Measurements from ENCODE around the gene DNAAF1. TPM values are rescaled to one million over a fixed set of nuclear protein-coding genes. Genes with fewer than 3 reads are reported as not detected.
A peak's percentile ranks its signal among the peaks of the same experiment; 100 is the strongest.

Gene DNAAF1
- total RNA-seq, 3 donors from 2014 or later (not counting 1 experiment from before 2014, with no cell fraction given) = 0.43 to 2.9 (median 0.95) TPM

- no peaks in the 10 kb centered on the region for H3K27me3 Mint-ChIP-seq (ENCODE audit: low read depth in 2 of 2)
- WGBS (ENCODE audit: insufficient coverage) = 65% methylated on average over 13 of the region's 13 CpGs
- Histone ChIP-seq H3K4me3 (ENCODE audit: low read length) (no peak overlapping the region), H3K27ac (ENCODE audit: low read length) (no peak overlapping the region), H3K27me3 (ENCODE audit: control insufficient read depth, insufficient read depth, low read length) (no peaks in the 10 kb centered on the region), H3K4me1 (ENCODE audit: control insufficient read depth, insufficient read depth, low read length) (peaks cover 12% of the 10 kb centered on the region), H3K9me3 (ENCODE audit: control insufficient read depth, insufficient read depth, low read length) (no peaks in the 10 kb centered on the region), H3K36me3 (ENCODE audit: control insufficient read depth, insufficient read depth, low read length) (no peaks in the 10 kb centered on the region)
- no peak overlapping the region for H3K4me3 Mint-ChIP-seq
- ATAC-seq (no peak), DNase-seq (peak in 1 of 2 donors; percentile 34)
- H3K36me3 Mint-ChIP-seq = no peaks in the 10 kb centered on the region
- H3K4me1 Mint-ChIP-seq = peaks cover 25 to 26% of the 10 kb centered on the region in 2 donors
- H3K27ac Mint-ChIP-seq = no peak overlapping the region
- no peaks in the 10 kb centered on the region for H3K9me3 Mint-ChIP-seq
- intact Hi-C loops (cut with micrococcal nuclease) = no loop called here
- no peak for TF ChIP-seq CTCF (IDR thresholded peaks at IDR 0.05)
These were observed 3.9 kb upstream of the DNAAF1 start for GRCh38 chr16:84141143-84141670.

GRCh38 chr16:84143081-84143480 lies 2.0 kb upstream of the DNAAF1 start:
- H3K4me1 Mint-ChIP-seq = peaks cover 19 to 26% of the 10 kb centered on the region in 2 donors
- DNase-seq (no peak), ATAC-seq (no peak)
- H3K36me3 Mint-ChIP-seq = no peaks in the 10 kb centered on the region
- no peak overlapping the region for H3K27ac ChIP-seq (ENCODE audit: low read length)
- H3K9me3 Mint-ChIP-seq = no peaks in the 10 kb centered on the region
- H3K4me3 Mint-ChIP-seq = peak overlapping the region; percentile 83
- intact Hi-C loops (cut with micrococcal nuclease) = no loop called here
- H3K9me3 ChIP-seq (ENCODE audit: control insufficient read depth, insufficient read depth, low read length) = no peaks in the 10 kb centered on the region
- H3K27ac Mint-ChIP-seq = peak overlapping the region in 1 of 2 donors; percentile 82
- no peak overlapping the region for H3K4me3 ChIP-seq (ENCODE audit: low read length)
- peaks cover 12% of the 10 kb centered on the region for H3K4me1 ChIP-seq (ENCODE audit: control insufficient read depth, insufficient read depth, low read length)
- TF ChIP-seq CTCF (IDR thresholded peaks at IDR 0.05) = no peak
- H3K27me3 Mint-ChIP-seq (ENCODE audit: low read depth in 2 of 2) = no peaks in the 10 kb centered on the region
- H3K27me3 ChIP-seq (ENCODE audit: control insufficient read depth, insufficient read depth, low read length) = no peaks in the 10 kb centered on the region
- 88% methylated on average over 1 of the region's 1 CpG for WGBS (ENCODE audit: insufficient coverage)
- no peaks in the 10 kb centered on the region for H3K36me3 ChIP-seq (ENCODE audit: control insufficient read depth, insufficient read depth, low read length)

GRCh38 chr16:84143784-84144199 lies 1.3 kb upstream of the DNAAF1 start:
- ATAC-seq (no peak), DNase-seq (no peak)
- H3K4me3 Mint-ChIP-seq = peak overlapping the region; percentile 94
- H3K27me3 Mint-ChIP-seq (ENCODE audit: low read depth in 2 of 2) = peaks cover 3% of the 10 kb centered on the region in 2 donors
- Histone ChIP-seq H3K4me3 (ENCODE audit: low read length) (no peak overlapping the region), H3K36me3 (ENCODE audit: control insufficient read depth, insufficient read depth, low read length) (no peaks in the 10 kb centered on the region), H3K27ac (ENCODE audit: low read length) (no peak overlapping the region), H3K27me3 (ENCODE audit: control insufficient read depth, insufficient read depth, low read length) (no peaks in the 10 kb centered on the region), H3K9me3 (ENCODE audit: control insufficient read depth, insufficient read depth, low read length) (no peaks in the 10 kb centered on the region), H3K4me1 (ENCODE audit: control insufficient read depth, insufficient read depth, low read length) (peaks cover 12% of the 10 kb centered on the region)
- intact Hi-C loops (cut with micrococcal nuclease) = no loop called here
- H3K36me3 Mint-ChIP-seq = no peaks in the 10 kb centered on the region
- H3K27ac Mint-ChIP-seq = peak overlapping the region; percentile 82 to 88
- H3K4me1 Mint-ChIP-seq = peaks cover 19 to 24% of the 10 kb centered on the region in 2 donors
- WGBS (ENCODE audit: insufficient coverage) = 56% methylated on average over 11 of the region's 13 CpGs
- no peaks in the 10 kb centered on the region for H3K9me3 Mint-ChIP-seq
- TF ChIP-seq CTCF (IDR thresholded peaks at IDR 0.05) = no peak
